HG03439 (cell line): ENCODE results near the gene TTPAL.

Experiments
- ATAC-seq: cut with Tn5 transposase; IDR thresholded peaks from one replicate; pipeline ENCODE4 v1.9.1; 2021; ENCODE audit warnings: mild to moderate bottlenecking, moderate library complexity; ENCODE audit not compliant: unreplicated experiment

TTPAL gene

GRCh38 chr20:44475694-44476560, at the start of gene TTPAL:
TSS of gene TTPAL (plus strand) at chr20:44475874. CDS start at chr20:44480000, 4,126 bp downstream.
- peak; percentile 86 for ATAC-seq

GRCh38 chr20:44425923-44426322, 49.8 kb upstream of the TTPAL start:
- ATAC-seq: no peak

- ATAC-seq: no peak
Measured at GRCh38 chr20:44426879-44427790, 48.5 kb upstream of the TTPAL start.

- no peak for ATAC-seq
Measured at GRCh38 chr20:44427804-44428173, 47.9 kb upstream of the TTPAL start.

GRCh38 chr20:44428174-44429016, 47.3 kb upstream of the TTPAL start:
- ATAC-seq: no peak

- ATAC-seq: no peak
Measured at GRCh38 chr20:44429017-44429339, 46.7 kb upstream of the TTPAL start.

- no peak for ATAC-seq
Measured at GRCh38 chr20:44429419-44430269, 46.0 kb upstream of the TTPAL start.

GRCh38 chr20:44430270-44431065, 45.2 kb upstream of the TTPAL start:
- no peak for ATAC-seq

- no peak for ATAC-seq
Measured at GRCh38 chr20:44431118-44431501, 44.6 kb upstream of the TTPAL start.

GRCh38 chr20:44431502-44432234, 44.0 kb upstream of the TTPAL start:
- ATAC-seq: no peak

- no peak for ATAC-seq
Measured at GRCh38 chr20:44432618-44433577, 42.8 kb upstream of the TTPAL start.

- no peak for ATAC-seq
Measured at GRCh38 chr20:44433751-44434538, 41.7 kb upstream of the TTPAL start.

- no peak for ATAC-seq
Measured at GRCh38 chr20:44435630-44436335, 39.9 kb upstream of the TTPAL start.

GRCh38 chr20:44436393-44436792, 39.3 kb upstream of the TTPAL start:
- no peak for ATAC-seq

GRCh38 chr20:44437497-44437896, 38.2 kb upstream of the TTPAL start:
- no peak for ATAC-seq

- ATAC-seq: no peak
Measured at GRCh38 chr20:44438782-44439181, 36.9 kb upstream of the TTPAL start.
